ENCODE results near the gene SOX21.

Gene SOX21

DNA sequence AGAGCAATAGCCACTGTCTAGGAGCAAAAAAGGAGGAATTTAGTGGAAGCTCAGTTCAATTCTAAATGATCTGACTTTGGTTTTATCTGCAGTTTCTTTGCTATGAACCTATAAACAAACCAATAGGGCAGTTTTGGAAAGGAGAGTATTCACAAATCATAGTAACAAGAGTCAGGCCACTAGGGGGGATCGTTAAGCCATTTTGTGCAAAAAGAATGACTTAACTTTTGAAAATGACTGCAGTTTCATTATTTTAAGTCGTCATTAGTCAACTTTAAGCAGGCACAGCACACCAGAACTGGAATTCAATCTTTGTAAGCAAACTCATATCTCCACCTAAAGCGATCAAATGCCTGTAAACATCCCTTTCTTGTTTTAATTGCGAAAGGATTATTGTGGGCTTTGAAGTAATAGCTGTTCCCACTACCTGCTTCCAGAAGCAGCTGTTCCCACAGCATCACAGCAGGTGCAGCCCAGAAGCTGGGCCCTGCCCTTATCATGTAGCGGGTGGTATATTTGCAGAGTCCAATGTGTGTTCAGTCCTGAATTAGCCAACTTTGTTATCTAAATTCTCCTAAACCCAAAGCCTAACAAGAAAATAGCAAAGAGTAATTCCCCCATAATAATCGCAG is 51.5 kb downstream of the SOX21 start:
- Histone ChIP-seq H3K9ac (ENCODE audit: low read depth in 1 of 2, low read length in 2 of 2) (no peak overlapping the region), H3K9me3 (ENCODE audit: control insufficient read depth in 2 of 2, low read length in 2 of 2) (peaks cover 0 to 2% of the 10 kb centered on the region in 2 donors), H3K36me3 (ENCODE audit: control insufficient read depth in 2 of 2, insufficient read depth in 2 of 2, low read length in 2 of 2) (no peaks in the 10 kb centered on the region), H3K27me3 (ENCODE audit: control insufficient read depth in 2 of 2, insufficient read depth in 2 of 2, low read length in 2 of 2) (peaks cover 10 to 11% of the 10 kb centered on the region in 2 donors), H3K4me3 (ENCODE audit: low read length in 2 of 2) (no peak overlapping the region), H3K4me1 (ENCODE audit: control insufficient read depth in 2 of 2, insufficient read depth in 2 of 2, low read length in 2 of 2) (no peaks in the 10 kb centered on the region), H3K27ac (ENCODE audit: low read depth in 2 of 2, low read length in 2 of 2) (no peak overlapping the region)
